ENCODE measurements around the gene CACNA2D1.

DNA sequence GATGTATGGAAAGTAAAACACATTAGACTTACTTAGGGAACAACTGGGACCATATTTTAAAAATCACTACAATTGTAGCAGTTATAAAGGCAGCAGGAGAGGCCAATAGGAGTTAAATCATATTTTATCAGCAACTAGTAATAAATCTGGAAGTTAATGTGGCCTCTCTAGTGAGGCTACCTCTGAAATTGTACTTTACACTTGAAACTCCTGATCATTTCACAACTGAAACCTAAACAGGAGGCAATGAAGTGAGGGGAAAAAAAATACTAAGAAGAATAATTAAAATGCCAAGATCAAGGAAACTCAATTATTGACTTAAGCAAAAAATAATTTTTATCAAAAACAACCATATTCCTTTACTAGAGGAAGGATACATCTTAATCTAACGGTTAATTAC is 408.1 kb downstream of the CACNA2D1 start:
- TF ChIP-seq, protein P1, sequence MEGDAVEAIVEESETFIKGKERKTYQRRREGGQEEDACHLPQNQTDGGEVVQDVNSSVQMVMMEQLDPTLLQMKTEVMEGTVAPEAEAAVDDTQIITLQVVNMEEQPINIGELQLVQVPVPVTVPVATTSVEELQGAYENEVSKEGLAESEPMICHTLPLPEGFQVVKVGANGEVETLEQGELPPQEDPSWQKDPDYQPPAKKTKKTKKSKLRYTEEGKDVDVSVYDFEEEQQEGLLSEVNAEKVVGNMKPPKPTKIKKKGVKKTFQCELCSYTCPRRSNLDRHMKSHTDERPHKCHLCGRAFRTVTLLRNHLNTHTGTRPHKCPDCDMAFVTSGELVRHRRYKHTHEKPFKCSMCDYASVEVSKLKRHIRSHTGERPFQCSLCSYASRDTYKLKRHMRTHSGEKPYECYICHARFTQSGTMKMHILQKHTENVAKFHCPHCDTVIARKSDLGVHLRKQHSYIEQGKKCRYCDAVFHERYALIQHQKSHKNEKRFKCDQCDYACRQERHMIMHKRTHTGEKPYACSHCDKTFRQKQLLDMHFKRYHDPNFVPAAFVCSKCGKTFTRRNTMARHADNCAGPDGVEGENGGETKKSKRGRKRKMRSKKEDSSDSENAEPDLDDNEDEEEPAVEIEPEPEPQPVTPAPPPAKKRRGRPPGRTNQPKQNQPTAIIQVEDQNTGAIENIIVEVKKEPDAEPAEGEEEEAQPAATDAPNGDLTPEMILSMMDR (IDR thresholded peaks at IDR 0.05): no peak
- TF ChIP-seq POLR2A (IDR thresholded peaks at IDR 0.05): no peak
